IMR-90 (cell line): ENCODE results near the gene PRR23E.

Experiments used
- CHD1 ChIP-seq: IDR thresholded peaks from 2 replicates; pipeline ENCODE4 v1.6.1; 2012; ENCODE audit warnings: low read depth, low read length, improper control_type of control experiment
- MAFK ChIP-seq: IDR thresholded peaks from 2 replicates; pipeline ENCODE4 v1.6.1; 2012; ENCODE audit warnings: low read depth, low read length, improper control_type of control experiment
- NFE2L2 ChIP-seq: fragments of 150-350 bp; IDR thresholded peaks from 2 replicates; pipeline ENCODE4 v1.6.1; 2016; ENCODE audit warnings: low read depth, mild to moderate bottlenecking, low read length
- POLR2A ChIP-seq: IDR thresholded peaks from 2 replicates; pipeline ENCODE4 v1.6.1; 2012; ENCODE audit warnings: mild to moderate bottlenecking, low read depth, low read length
- RAD21 ChIP-seq: IDR thresholded peaks from 2 replicates; pipeline ENCODE4 v1.6.1; 2012; ENCODE audit warnings: low read length, improper control_type of control experiment
- RFX5 ChIP-seq: IDR thresholded peaks from 2 replicates; pipeline ENCODE4 v1.8.0; 2012; ENCODE audit warnings: low read depth, mild to moderate bottlenecking, low read length, moderate library complexity
- TF ChIP-seq, protein P1 (sequence below): conservative IDR thresholded peaks from 2 replicates; pipeline ENCODE4 v1.5.1; 2012; ENCODE audit warnings: mild to moderate bottlenecking, low read depth, low read length, improper control_type of control experiment
- TF ChIP-seq, protein P2 (sequence below): fragments of 150-350 bp; IDR thresholded peaks from 2 replicates; pipeline ENCODE4 v1.6.1; 2016; ENCODE audit warnings: low read depth, mild to moderate bottlenecking, low read length, moderate library complexity, borderline replicate concordance

DNA sequence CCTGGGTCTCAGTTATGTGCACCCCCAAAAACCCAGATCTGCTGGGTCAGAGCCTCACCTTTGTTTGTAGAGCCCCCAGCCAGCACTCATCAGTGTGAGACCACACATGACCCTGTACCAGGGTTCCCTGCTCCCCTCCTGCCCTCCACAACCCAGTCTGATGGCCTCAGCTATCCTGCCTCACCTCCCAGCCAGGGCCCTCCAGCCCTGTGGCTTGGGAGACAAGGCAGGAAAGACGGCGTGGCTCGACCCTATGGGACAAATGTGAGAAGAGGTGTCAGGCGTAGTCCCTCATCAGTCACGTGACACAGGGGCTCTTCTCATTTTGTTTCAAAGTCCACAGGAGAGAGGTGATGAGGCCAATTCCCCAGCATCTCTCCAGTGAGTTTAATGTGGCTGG is 28.3 kb upstream of the PRR23E start:
- TF ChIP-seq, protein P1, sequence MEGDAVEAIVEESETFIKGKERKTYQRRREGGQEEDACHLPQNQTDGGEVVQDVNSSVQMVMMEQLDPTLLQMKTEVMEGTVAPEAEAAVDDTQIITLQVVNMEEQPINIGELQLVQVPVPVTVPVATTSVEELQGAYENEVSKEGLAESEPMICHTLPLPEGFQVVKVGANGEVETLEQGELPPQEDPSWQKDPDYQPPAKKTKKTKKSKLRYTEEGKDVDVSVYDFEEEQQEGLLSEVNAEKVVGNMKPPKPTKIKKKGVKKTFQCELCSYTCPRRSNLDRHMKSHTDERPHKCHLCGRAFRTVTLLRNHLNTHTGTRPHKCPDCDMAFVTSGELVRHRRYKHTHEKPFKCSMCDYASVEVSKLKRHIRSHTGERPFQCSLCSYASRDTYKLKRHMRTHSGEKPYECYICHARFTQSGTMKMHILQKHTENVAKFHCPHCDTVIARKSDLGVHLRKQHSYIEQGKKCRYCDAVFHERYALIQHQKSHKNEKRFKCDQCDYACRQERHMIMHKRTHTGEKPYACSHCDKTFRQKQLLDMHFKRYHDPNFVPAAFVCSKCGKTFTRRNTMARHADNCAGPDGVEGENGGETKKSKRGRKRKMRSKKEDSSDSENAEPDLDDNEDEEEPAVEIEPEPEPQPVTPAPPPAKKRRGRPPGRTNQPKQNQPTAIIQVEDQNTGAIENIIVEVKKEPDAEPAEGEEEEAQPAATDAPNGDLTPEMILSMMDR, result no peak
- TF ChIP-seq RAD21 (no peak), NFE2L2 (no peak), POLR2A (no peak), MAFK (no peak), CHD1 (no peak), RFX5 (no peak)
- TF ChIP-seq, protein P2, sequence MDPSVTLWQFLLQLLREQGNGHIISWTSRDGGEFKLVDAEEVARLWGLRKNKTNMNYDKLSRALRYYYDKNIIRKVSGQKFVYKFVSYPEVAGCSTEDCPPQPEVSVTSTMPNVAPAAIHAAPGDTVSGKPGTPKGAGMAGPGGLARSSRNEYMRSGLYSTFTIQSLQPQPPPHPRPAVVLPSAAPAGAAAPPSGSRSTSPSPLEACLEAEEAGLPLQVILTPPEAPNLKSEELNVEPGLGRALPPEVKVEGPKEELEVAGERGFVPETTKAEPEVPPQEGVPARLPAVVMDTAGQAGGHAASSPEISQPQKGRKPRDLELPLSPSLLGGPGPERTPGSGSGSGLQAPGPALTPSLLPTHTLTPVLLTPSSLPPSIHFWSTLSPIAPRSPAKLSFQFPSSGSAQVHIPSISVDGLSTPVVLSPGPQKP, result no peak
